Activated T-helper 17 cell treated with anti-CD3 and anti-CD28 coated beads, Interleukin-2, amount 50 U/mL, for 72 hours (primary cell): ENCODE results near the gene PMM2. TPM values are rescaled to one million over a fixed set of nuclear protein-coding genes. Genes with fewer than 3 reads are reported as not detected.
A peak's percentile ranks its signal among the peaks of the same experiment; 100 is the strongest.

Experiments
- ATAC-seq: fragments of 150-1000 bp; cut with Tn5 transposase; replicated peaks from 2 replicates; pipeline ENCODE4 v1.10.0; 2021; ENCODE audit warnings: mild to moderate bottlenecking, moderate library complexity
- H3K27ac Mint-ChIP-seq: one replicate; pipeline ENCODE4 v1.8.0; 2022; ENCODE audit warnings: mixed read lengths
- H3K27me3 Mint-ChIP-seq: one replicate; pipeline ENCODE4 v1.8.0; 2022; ENCODE audit warnings: mixed read lengths
- H3K36me3 Mint-ChIP-seq: one replicate; pipeline ENCODE4 v1.8.0; 2022; ENCODE audit warnings: low read depth, mild to moderate bottlenecking, mixed read lengths
- H3K4me1 Mint-ChIP-seq: one replicate; pipeline ENCODE4 v1.8.0; 2022; ENCODE audit warnings: mixed read lengths
- H3K4me3 Mint-ChIP-seq: one replicate; pipeline ENCODE4 v1.8.0; 2022; ENCODE audit warnings: mild to moderate bottlenecking, mixed read lengths
- H3K9me3 Mint-ChIP-seq: one replicate; pipeline ENCODE4 v1.8.0; 2022; ENCODE audit warnings: mixed read lengths
- total RNA-seq, 2 donors: library from RNA; stranded (reverse); gene quantifications; one replicate each; pipeline ENCODE4 v1.2.3, GENCODE V29; 2022

Gene PMM2
- total RNA-seq, 2 donors from 2014 or later: 33.0 to 59.1 TPM

DNA sequence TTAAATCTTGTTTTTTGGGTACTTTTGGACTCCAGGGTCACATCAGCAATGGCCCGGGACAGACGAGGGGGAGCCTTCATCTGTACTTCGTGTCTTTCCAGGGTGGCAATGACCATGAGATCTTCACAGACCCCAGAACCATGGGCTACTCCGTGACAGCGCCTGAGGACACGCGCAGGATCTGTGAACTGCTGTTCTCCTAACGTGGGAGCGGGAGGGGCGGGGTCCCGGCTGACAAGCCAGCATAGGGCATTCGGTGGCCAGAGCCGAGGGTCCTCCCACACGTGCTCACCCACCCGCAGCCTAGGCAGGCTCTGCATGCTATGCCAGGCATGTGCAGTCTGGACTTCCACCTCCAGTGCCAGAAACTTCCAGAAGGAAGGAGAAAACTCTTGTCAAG is 50.0 kb downstream of the PMM2 start:
- no peaks in the 10 kb centered on the region for H3K27me3 Mint-ChIP-seq
- peaks cover 91% of the 10 kb centered on the region for H3K36me3 Mint-ChIP-seq
- peaks cover 16% of the 10 kb centered on the region for H3K4me1 Mint-ChIP-seq
- H3K9me3 Mint-ChIP-seq: no peaks in the 10 kb centered on the region
- H3K4me3 Mint-ChIP-seq: no peak overlapping the region
- no peak overlapping the region for H3K27ac Mint-ChIP-seq
- no peak for ATAC-seq

DNA sequence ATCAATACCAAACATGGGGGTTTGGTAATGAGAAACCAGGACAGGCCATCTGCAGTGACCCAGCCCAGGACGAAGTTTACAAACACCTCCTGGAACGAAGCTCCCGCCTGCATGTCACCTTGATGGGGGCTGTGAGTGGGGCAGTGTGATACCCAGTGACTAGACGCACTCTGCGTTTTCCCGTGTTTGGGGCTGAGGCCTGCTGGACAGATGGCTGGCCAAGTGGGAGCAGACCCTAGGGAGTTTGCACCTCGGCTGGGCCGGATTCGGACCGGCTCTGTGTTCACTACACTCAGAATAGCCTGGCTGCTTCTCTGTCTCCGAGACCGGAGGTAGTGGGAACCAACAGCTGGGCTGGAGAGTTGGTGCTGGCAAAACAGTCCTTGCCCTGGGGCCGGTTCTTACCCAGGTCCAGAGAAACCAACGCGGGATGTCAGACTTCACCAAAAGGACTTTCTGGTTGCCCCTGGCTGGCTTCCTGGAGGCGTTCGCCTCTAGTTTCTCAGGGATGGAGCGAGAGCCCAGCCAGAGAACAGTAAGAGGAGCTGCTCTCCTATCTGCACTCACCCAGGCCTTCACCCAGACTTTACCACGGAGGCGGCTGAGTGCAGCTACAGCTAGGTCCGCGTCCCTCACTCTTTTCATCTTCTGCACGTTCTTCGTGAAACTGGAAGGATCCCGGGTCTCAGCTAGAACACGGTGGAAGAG is 50.7 kb downstream of the PMM2 start:
- Mint-ChIP-seq H3K4me3 (no peak overlapping the region), H3K27ac (peak overlapping the region; percentile 68), H3K36me3 (peaks cover 94% of the 10 kb centered on the region), H3K4me1 (peaks cover 16% of the 10 kb centered on the region), H3K9me3 (no peaks in the 10 kb centered on the region), H3K27me3 (no peaks in the 10 kb centered on the region)
- no peak for ATAC-seq

DNA sequence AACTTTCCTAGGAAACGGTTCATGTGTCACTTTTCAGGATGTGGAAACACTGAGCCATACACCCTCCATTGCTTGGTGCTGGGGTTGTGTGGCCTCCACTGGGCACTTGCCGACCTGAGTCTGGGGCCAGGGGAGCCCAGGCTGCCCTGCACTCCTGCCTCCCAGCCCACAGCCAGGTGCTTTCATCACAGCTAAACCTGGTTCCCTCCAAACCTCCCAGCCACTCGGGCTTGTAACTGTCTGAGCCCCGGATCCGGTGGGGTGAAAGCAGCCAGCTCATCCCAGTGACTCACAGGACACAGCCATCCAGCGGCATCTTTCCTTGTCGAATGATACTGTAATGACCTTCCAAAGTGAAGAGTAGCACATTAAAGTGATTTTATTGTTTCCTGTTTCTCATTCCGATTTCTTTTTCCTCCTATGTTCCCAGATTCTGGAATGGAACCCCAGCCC is 51.3 kb downstream of the PMM2 start:
- peak overlapping the region; percentile 68 for H3K27ac Mint-ChIP-seq
- no peaks in the 10 kb centered on the region for H3K9me3 Mint-ChIP-seq
- no peak for ATAC-seq
- H3K36me3 Mint-ChIP-seq: peaks cover 94% of the 10 kb centered on the region
- no peaks in the 10 kb centered on the region for H3K27me3 Mint-ChIP-seq
- H3K4me1 Mint-ChIP-seq: peaks cover 16% of the 10 kb centered on the region
- peak overlapping the region; percentile 10 for H3K4me3 Mint-ChIP-seq

DNA sequence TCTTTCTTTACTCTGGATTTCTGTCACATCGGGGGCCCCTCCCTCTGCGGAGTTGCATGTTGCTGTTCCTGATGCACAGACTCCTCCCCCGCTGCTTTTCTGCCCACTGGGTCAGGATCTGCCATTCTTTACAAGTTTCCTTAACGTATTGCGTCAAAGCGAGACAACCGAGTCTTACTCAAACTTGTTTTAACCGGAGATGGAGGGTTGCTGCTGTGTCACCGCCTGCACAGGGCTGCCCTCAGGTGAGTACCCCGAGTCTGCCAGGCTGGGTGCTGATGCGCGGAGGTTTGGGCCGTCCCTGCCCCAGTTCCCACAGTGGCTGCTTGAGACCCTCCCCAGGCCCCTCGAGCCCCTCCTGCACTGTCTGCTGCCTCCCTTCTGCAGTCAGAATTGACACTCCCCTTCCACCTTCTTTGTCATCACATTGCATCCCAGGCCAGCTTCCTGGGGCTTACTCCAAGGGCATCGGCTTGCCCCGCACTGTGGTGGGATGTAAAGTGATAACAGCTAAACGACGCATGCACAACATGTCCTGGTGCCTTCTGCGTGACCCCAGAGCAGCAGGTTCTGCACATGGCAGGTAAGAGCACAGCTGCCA is 51.9 kb downstream of the PMM2 start:
- no peaks in the 10 kb centered on the region for H3K27me3 Mint-ChIP-seq
- H3K4me3 Mint-ChIP-seq: peak overlapping the region; percentile 10
- ATAC-seq: no peak
- H3K36me3 Mint-ChIP-seq: peaks cover 97% of the 10 kb centered on the region
- no peaks in the 10 kb centered on the region for H3K9me3 Mint-ChIP-seq
- peaks cover 16% of the 10 kb centered on the region for H3K4me1 Mint-ChIP-seq
- H3K27ac Mint-ChIP-seq: peak overlapping the region; percentile 68

DNA sequence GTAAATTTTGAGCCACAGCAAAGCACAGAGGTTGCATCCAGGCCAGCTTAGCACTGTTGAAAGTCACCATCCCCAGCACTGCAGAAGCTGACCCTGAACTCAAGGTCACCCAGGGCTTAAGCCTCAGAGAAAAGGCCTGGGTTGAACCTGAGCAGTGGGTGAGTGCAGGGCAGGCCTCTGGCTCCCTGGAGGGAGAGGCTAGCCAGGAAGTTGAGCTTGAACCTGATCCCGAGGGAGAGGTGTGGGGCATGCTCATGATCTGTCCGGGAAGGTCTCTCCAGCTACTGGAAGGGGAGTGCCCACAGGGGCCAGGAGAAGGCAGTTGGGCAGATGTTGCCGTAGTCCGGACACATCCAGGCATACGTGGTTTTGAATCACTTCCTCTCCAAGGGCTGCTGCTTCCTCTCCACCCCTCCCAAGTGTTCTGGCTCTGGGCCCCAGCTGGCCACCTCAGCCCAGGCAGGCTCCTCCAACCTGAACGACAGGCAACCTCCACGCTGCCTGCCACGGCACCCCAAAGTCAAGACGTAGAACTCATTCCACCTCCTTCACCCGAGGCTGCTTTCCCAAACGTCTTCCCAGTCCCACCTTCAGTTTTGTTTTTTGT is 52.7 kb downstream of the PMM2 start:
- Mint-ChIP-seq H3K36me3 (peaks cover 98% of the 10 kb centered on the region), H3K9me3 (no peaks in the 10 kb centered on the region), H3K27ac (peak overlapping the region; percentile 93), H3K4me3 (no peak overlapping the region), H3K4me1 (peaks cover 16% of the 10 kb centered on the region), H3K27me3 (no peaks in the 10 kb centered on the region)
- peak; percentile 48 for ATAC-seq

DNA sequence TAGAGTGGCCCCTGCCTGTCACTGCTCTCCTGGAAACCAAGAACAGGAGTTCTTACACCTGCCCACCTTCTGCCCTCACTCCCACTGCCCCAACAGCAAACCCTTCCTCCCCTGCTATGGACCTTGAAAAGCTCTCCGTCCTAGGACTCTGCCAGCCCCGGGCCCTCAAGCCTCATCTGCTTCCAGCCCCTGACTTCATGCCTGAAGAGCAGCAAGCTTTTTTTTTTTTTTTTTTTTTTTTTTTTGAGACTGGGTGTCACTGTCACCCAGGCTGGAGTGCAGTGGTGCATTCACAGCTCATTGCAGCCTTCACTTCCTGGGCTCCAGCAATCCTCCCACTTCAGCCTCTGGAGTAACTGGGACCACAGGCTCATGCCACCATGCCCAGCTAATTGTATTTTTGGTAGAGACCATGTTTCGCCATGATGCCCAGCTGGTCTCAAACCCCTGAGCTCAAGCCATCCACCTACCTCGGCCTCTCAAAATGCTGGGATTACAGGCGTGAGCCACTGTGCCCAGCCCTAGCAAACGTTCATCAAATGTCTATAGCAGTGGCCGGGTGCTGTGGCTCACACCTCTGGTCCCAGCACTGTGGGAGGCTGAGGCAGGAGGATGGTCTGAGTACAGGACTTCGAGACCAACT is 54.2 kb downstream of the PMM2 start:
- peaks cover 97% of the 10 kb centered on the region for H3K36me3 Mint-ChIP-seq

DNA sequence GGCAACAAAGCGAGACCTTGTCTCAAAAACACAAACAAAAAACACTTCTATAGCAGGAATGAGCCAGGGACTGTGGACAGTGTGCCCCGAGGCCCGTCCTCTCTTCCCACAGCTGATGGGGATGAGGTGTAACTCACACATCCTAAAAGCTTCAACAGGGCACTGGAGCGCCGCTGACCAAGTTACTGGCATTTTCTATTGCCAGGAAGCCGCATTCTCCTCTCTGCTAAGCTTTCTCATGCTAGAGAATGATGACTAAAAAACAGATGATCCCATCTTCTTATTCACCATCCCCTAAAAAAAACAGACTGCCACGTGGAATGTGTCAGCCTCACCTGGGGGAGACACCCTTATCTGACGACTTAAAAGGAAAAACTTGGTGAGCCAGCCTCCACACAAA is 54.9 kb downstream of the PMM2 start:
- no peak for ATAC-seq
- Mint-ChIP-seq H3K36me3 (peaks cover 97% of the 10 kb centered on the region), H3K9me3 (no peaks in the 10 kb centered on the region), H3K4me1 (peaks cover 21% of the 10 kb centered on the region), H3K4me3 (no peak overlapping the region), H3K27me3 (no peaks in the 10 kb centered on the region), H3K27ac (no peak overlapping the region)

More for the DNA sequence above, 54.2 kb downstream of the PMM2 start:
- no peaks in the 10 kb centered on the region for H3K27me3 Mint-ChIP-seq
- peaks cover 21% of the 10 kb centered on the region for H3K4me1 Mint-ChIP-seq
- no peak overlapping the region for H3K27ac Mint-ChIP-seq
- ATAC-seq: no peak
- H3K9me3 Mint-ChIP-seq: no peaks in the 10 kb centered on the region
- no peak overlapping the region for H3K4me3 Mint-ChIP-seq

- Mint-ChIP-seq H3K36me3 (peaks cover 97% of the 10 kb centered on the region), H3K4me3 (no peak overlapping the region), H3K27me3 (no peaks in the 10 kb centered on the region), H3K9me3 (no peaks in the 10 kb centered on the region), H3K4me1 (peaks cover 25% of the 10 kb centered on the region), H3K27ac (no peak overlapping the region)
- ATAC-seq: no peak
Observed at GRCh38 chr16:8853150-8853549, 55.5 kb downstream of the PMM2 start.

GRCh38 chr16:8853611-8854010 is 56.0 kb downstream of the PMM2 start:
- peak; percentile 15 for ATAC-seq
- Mint-ChIP-seq H3K27me3 (no peaks in the 10 kb centered on the region), H3K4me3 (no peak overlapping the region), H3K4me1 (peaks cover 26% of the 10 kb centered on the region), H3K9me3 (no peaks in the 10 kb centered on the region), H3K36me3 (peaks cover 97% of the 10 kb centered on the region), H3K27ac (no peak overlapping the region)

DNA sequence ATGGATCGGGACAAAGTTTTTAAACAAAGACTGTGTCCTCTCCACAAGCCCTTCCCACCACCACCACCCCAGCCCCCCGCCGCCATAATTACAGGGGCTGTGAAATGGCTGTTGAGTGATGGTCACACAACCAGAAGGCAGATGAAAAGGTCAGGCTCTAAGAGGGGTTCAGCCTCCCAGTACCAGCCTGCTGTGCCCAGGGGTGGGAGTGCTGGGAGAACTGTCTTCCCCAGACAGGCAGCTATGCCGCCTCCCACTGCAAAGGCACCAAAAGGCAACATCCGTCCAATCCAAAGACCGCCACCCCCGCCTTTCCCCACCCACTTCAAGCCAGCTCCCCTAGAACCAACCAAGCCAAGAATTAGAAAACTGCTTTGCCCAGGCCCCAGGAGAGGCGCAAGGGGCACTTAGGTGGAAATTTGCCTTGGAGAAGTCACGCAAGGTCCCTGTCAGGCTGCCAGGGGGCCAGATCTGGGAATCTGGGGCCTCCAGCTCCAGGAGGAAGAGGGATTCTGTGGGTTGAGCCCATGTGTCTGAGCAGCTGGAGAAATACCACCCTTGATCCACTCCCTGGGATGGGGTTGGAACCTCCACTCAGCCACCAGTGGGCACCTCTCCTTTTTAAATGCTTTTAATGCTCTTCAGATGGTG is 56.8 kb downstream of the PMM2 start:
- Mint-ChIP-seq H3K27me3 (no peaks in the 10 kb centered on the region), H3K36me3 (peaks cover 98% of the 10 kb centered on the region), H3K4me1 (peaks cover 22% of the 10 kb centered on the region), H3K27ac (peak overlapping the region; percentile 46), H3K9me3 (no peaks in the 10 kb centered on the region), H3K4me3 (no peak overlapping the region)
- ATAC-seq: no peak

- Mint-ChIP-seq H3K27me3 (no peaks in the 10 kb centered on the region), H3K4me3 (no peak overlapping the region), H3K9me3 (no peaks in the 10 kb centered on the region), H3K36me3 (peaks cover 96% of the 10 kb centered on the region), H3K27ac (peak overlapping the region; percentile 46), H3K4me1 (peaks cover 21% of the 10 kb centered on the region)
- ATAC-seq: no peak
Observed at GRCh38 chr16:8855051-8855786, 57.6 kb downstream of the PMM2 start.

- Mint-ChIP-seq H3K9me3 (no peaks in the 10 kb centered on the region), H3K36me3 (peaks cover 88% of the 10 kb centered on the region), H3K4me3 (no peak overlapping the region), H3K27ac (peak overlapping the region; percentile 71), H3K4me1 (peaks cover 15% of the 10 kb centered on the region), H3K27me3 (no peaks in the 10 kb centered on the region)
- ATAC-seq: no peak
Observed at GRCh38 chr16:8855972-8856371, 58.3 kb downstream of the PMM2 start.

- peaks cover 61% of the 10 kb centered on the region for H3K36me3 Mint-ChIP-seq
- H3K4me3 Mint-ChIP-seq: no peak overlapping the region
- no peak overlapping the region for H3K27ac Mint-ChIP-seq
- no peaks in the 10 kb centered on the region for H3K9me3 Mint-ChIP-seq
- H3K27me3 Mint-ChIP-seq: no peaks in the 10 kb centered on the region
- ATAC-seq: no peak
- peaks cover 17% of the 10 kb centered on the region for H3K4me1 Mint-ChIP-seq
Observed at GRCh38 chr16:8858994-8859912, 61.6 kb downstream of the PMM2 start.
